WTC11 (cell line): Measurements from ENCODE around the gene ZNF764. TPM values are rescaled to one million over a fixed set of nuclear protein-coding genes. Genes with fewer than 3 reads are reported as not detected.

Experiments
- ATAC-seq: fragments of 200-7000 bp; cut with Tn5 transposase; 2 replicates; pipeline ENCODE4 v1.10.0; 2021; ENCODE audit warnings: mild to moderate bottlenecking, moderate library complexity
- CTCF ChIA-PET: fragments of 300-600 bp; sonication (Branson Sonifier 250); formaldehyde crosslinking; loops from one replicate; lab custom pipeline; 2021; ENCODE audit warnings: antibody characterized with exemption; lab: Charles Lee
- POLR2A ChIA-PET: fragments of 350-600 bp; sonication (Branson Sonifier 250); formaldehyde crosslinking; loops from one replicate; lab custom pipeline; 2021; ENCODE audit warnings: antibody characterized with exemption; lab: Charles Lee
- DNase-seq: peaks from one replicate; pipeline ENCODE4 v3.0.0; 2021; ENCODE audit warnings: low spot score
- H3K27ac Mint-ChIP-seq: 2 replicates; pipeline ENCODE4 v1.8.0; 2021; ENCODE audit warnings: mixed read lengths
- H3K27me3 Mint-ChIP-seq: 2 replicates; pipeline ENCODE4 v1.8.0; 2021; ENCODE audit warnings: low read depth, mild to moderate bottlenecking, moderate library complexity, mixed read lengths
- H3K36me3 Mint-ChIP-seq: 2 replicates; pipeline ENCODE4 v1.8.0; 2021; ENCODE audit warnings: mixed read lengths
- H3K4me1 Mint-ChIP-seq: 2 replicates; pipeline ENCODE4 v1.8.0; 2022; ENCODE audit warnings: mixed read lengths
- H3K4me3 Mint-ChIP-seq: 2 replicates; pipeline ENCODE4 v1.8.0; 2021; ENCODE audit warnings: mild to moderate bottlenecking, moderate library complexity, mixed read lengths
- H3K9me3 Mint-ChIP-seq: 2 replicates; pipeline ENCODE4 v1.8.0; 2021; ENCODE audit warnings: mixed read lengths
- CBFB ChIP-seq: sonication (generic); formaldehyde crosslinking; IDR thresholded peaks from 2 replicates; pipeline ENCODE4 v1.8.1; 2022; ENCODE audit warnings: mild to moderate bottlenecking, low read depth, missing genetic modification reagents
- CREB1 ChIP-seq: sonication (generic); formaldehyde crosslinking; IDR thresholded peaks from 2 replicates; pipeline ENCODE4 v1.8.0; 2023; ENCODE audit warnings: mild to moderate bottlenecking, missing genetic modification reagents
- EMX1 ChIP-seq: fragments of 250-450 bp; sonication (Bioruptor Pico); IDR thresholded peaks from 2 replicates; pipeline ENCODE4 v1.8.0; 2021; ENCODE audit warnings: mild to moderate bottlenecking
- HMGA2 ChIP-seq: fragments of 250-450 bp; sonication (Bioruptor Pico); IDR thresholded peaks from 2 replicates; pipeline ENCODE4 v1.4.0; 2021; ENCODE audit warnings: mild to moderate bottlenecking, moderate library complexity
- RELA ChIP-seq: sonication (generic); formaldehyde crosslinking; IDR thresholded peaks from 2 replicates; pipeline ENCODE4 v1.8.1; 2022; ENCODE audit warnings: missing genetic modification reagents, mild to moderate bottlenecking, borderline replicate concordance
- SMAD4 ChIP-seq: sonication (generic); formaldehyde crosslinking; IDR thresholded peaks from 2 replicates; pipeline ENCODE4 v1.8.0; 2022; ENCODE audit warnings: mild to moderate bottlenecking, missing genetic modification reagents
- SOX15 ChIP-seq: fragments of 250-450 bp; sonication (Bioruptor Pico); IDR thresholded peaks from 2 replicates; pipeline ENCODE4 v1.9.0; 2021; ENCODE audit warnings: mild to moderate bottlenecking
- TCF7 ChIP-seq: sonication (generic); formaldehyde crosslinking; IDR thresholded peaks from 2 replicates; pipeline ENCODE4 v1.8.0; 2022; ENCODE audit warnings: mild to moderate bottlenecking, low read depth, missing genetic modification reagents, moderate library complexity
- TEAD4 ChIP-seq: sonication (generic); formaldehyde crosslinking; IDR thresholded peaks from 2 replicates; pipeline ENCODE4 v1.8.0; 2022; ENCODE audit warnings: mild to moderate bottlenecking, missing genetic modification reagents
- TP53 ChIP-seq: sonication (generic); formaldehyde crosslinking; IDR thresholded peaks from 2 replicates; pipeline ENCODE4 v1.8.1; 2023; ENCODE audit warnings: mild to moderate bottlenecking, missing genetic modification reagents
- ZNF138 ChIP-seq: sonication (generic); formaldehyde crosslinking; conservative IDR thresholded peaks from 2 replicates; pipeline ENCODE4 v1.8.1; 2022; ENCODE audit warnings: mild to moderate bottlenecking, moderate library complexity, missing genetic modification reagents
- ZNF232 ChIP-seq: sonication (generic); formaldehyde crosslinking; IDR thresholded peaks from 2 replicates; pipeline ENCODE4 v1.8.0; 2022; ENCODE audit warnings: mild to moderate bottlenecking, missing genetic modification reagents
- ZNF416 ChIP-seq: fragments of 250-450 bp; sonication (Bioruptor Pico); IDR thresholded peaks from 2 replicates; pipeline ENCODE4 v1.9.0; 2021; ENCODE audit warnings: mild to moderate bottlenecking, inconsistent platforms
- ZNF671 ChIP-seq: fragments of 250-450 bp; sonication (Bioruptor Pico); IDR thresholded peaks from 2 replicates; pipeline ENCODE4 v1.8.0; 2021; ENCODE audit warnings: mild to moderate bottlenecking
- total RNA-seq: library from RNA; stranded (reverse); gene quantifications from 3 replicates; pipeline ENCODE4 v1.2.3, GENCODE V29; 2021
- TF ChIP-seq, protein P1 (sequence below): sonication (generic); formaldehyde crosslinking; IDR thresholded peaks from 2 replicates; pipeline ENCODE4 v1.8.0; 2022; ENCODE audit warnings: mild to moderate bottlenecking, missing genetic modification reagents
- TF ChIP-seq, protein P2 (sequence below): sonication (generic); formaldehyde crosslinking; conservative IDR thresholded peaks from 2 replicates; pipeline ENCODE4 v1.8.1; 2022; ENCODE audit warnings: mild to moderate bottlenecking, missing genetic modification reagents
- TF ChIP-seq, protein P3 (sequence below): fragments of 250-450 bp; sonication (Bioruptor Pico); IDR thresholded peaks from 2 replicates; pipeline ENCODE4 v1.9.0; 2021; ENCODE audit warnings: mild to moderate bottlenecking
- TF ChIP-seq, protein P4 (sequence below): sonication (generic); formaldehyde crosslinking; IDR thresholded peaks from 2 replicates; pipeline ENCODE4 v1.8.0; 2022; ENCODE audit warnings: mild to moderate bottlenecking, missing genetic modification reagents
- TF ChIP-seq, protein P5 (sequence below): fragments of 200-600 bp; IDR thresholded peaks from 2 replicates; pipeline ENCODE4 v1.8.0; 2022; ENCODE audit warnings: antibody characterized with exemption
- TF ChIP-seq, protein P6 (sequence below): sonication (generic); formaldehyde crosslinking; IDR thresholded peaks from 2 replicates; pipeline ENCODE4 v1.8.0; 2023; ENCODE audit warnings: missing genetic modification reagents
- TF ChIP-seq, protein P7 (sequence below): sonication (generic); formaldehyde crosslinking; IDR thresholded peaks from 2 replicates; pipeline ENCODE4 v1.8.1; 2022; ENCODE audit warnings: low read depth, missing genetic modification reagents, borderline replicate concordance
- TF ChIP-seq, protein P8 (sequence below): sonication (generic); formaldehyde crosslinking; IDR thresholded peaks from 2 replicates; pipeline ENCODE4 v1.8.1; 2023; ENCODE audit warnings: mild to moderate bottlenecking, missing genetic modification reagents, moderate library complexity
- TF ChIP-seq, protein P9 (sequence below): sonication (generic); formaldehyde crosslinking; IDR thresholded peaks from 2 replicates; pipeline ENCODE4 v1.8.1; 2022; ENCODE audit warnings: missing genetic modification reagents, borderline replicate concordance

ZNF764 gene
- total RNA-seq, 1 experiment from 2014 or later = 10.4 TPM

DNA sequence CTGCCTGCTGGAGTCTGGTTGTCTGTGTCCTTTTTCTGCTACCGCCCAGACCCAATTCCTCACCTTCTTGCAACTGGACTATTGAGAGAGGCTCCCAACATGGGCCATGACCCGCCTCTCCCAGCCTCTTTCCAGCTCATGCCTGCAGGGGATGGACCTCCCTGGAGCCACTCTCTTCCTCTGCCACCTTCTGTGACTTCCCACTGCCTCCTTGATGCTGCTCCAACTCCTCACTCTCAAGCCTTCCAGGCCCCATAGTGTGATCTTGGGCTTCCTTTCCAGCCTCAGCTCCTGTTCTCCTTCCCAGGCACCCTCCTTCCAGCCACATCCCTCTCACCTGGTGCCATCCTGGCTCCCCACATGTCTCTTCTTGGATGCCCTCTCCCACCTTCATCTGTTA is 42.9 kb downstream of the ZNF764 start:
- Mint-ChIP-seq H3K9me3 (no peaks in the 10 kb centered on the region), H3K36me3 (no peaks in the 10 kb centered on the region), H3K4me1 (no peaks in the 10 kb centered on the region), H3K27me3 (peaks cover 14% of the 10 kb centered on the region), H3K27ac (no peak overlapping the region), H3K4me3 (no peak overlapping the region)
- POLR2A ChIA-PET = no interaction called here
- DNase-seq (no peak), ATAC-seq (no peak)
- CTCF ChIA-PET = interaction anchor here (0.7 to 1.7 kb wide), 2 partner anchors 100 to 114 kb away, joined by 3 read pairs; no protein-coding TSS in a partner anchor
- no peak for TF ChIP-seq CBFB (CRISPR knock-in tag)
- TF ChIP-seq EMX1 (CRISPR knock-in tag) = no peak
- TF ChIP-seq, protein P1, sequence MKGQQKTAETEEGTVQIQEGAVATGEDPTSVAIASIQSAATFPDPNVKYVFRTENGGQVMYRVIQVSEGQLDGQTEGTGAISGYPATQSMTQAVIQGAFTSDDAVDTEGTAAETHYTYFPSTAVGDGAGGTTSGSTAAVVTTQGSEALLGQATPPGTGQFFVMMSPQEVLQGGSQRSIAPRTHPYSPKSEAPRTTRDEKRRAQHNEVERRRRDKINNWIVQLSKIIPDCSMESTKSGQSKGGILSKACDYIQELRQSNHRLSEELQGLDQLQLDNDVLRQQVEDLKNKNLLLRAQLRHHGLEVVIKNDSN (CRISPR knock-in tag) = no peak
- TF ChIP-seq, protein P2, sequence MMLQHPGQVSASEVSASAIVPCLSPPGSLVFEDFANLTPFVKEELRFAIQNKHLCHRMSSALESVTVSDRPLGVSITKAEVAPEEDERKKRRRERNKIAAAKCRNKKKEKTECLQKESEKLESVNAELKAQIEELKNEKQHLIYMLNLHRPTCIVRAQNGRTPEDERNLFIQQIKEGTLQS (CRISPR knock-in tag) = no peak
- no peak for TF ChIP-seq ZNF671 (CRISPR knock-in tag)
- TF ChIP-seq HMGA2 (CRISPR knock-in tag) = no peak
- no peak for TF ChIP-seq ZNF416 (CRISPR knock-in tag)
- no peak for TF ChIP-seq RELA (CRISPR knock-in tag)
- TF ChIP-seq, protein P3, sequence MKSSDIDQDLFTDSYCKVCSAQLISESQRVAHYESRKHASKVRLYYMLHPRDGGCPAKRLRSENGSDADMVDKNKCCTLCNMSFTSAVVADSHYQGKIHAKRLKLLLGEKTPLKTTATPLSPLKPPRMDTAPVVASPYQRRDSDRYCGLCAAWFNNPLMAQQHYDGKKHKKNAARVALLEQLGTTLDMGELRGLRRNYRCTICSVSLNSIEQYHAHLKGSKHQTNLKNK (CRISPR knock-in tag) = no peak
- TF ChIP-seq, protein P4, sequence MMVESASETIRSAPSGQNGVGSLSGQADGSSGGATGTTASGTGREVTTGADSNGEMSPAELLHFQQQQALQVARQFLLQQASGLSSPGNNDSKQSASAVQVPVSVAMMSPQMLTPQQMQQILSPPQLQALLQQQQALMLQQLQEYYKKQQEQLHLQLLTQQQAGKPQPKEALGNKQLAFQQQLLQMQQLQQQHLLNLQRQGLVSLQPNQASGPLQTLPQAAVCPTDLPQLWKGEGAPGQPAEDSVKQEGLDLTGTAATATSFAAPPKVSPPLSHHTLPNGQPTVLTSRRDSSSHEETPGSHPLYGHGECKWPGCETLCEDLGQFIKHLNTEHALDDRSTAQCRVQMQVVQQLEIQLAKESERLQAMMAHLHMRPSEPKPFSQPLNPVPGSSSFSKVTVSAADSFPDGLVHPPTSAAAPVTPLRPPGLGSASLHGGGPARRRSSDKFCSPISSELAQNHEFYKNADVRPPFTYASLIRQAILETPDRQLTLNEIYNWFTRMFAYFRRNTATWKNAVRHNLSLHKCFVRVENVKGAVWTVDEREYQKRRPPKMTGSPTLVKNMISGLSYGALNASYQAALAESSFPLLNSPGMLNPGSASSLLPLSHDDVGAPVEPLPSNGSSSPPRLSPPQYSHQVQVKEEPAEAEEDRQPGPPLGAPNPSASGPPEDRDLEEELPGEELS = no peak
- TF ChIP-seq, protein P5, sequence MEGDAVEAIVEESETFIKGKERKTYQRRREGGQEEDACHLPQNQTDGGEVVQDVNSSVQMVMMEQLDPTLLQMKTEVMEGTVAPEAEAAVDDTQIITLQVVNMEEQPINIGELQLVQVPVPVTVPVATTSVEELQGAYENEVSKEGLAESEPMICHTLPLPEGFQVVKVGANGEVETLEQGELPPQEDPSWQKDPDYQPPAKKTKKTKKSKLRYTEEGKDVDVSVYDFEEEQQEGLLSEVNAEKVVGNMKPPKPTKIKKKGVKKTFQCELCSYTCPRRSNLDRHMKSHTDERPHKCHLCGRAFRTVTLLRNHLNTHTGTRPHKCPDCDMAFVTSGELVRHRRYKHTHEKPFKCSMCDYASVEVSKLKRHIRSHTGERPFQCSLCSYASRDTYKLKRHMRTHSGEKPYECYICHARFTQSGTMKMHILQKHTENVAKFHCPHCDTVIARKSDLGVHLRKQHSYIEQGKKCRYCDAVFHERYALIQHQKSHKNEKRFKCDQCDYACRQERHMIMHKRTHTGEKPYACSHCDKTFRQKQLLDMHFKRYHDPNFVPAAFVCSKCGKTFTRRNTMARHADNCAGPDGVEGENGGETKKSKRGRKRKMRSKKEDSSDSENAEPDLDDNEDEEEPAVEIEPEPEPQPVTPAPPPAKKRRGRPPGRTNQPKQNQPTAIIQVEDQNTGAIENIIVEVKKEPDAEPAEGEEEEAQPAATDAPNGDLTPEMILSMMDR = no peak
- TF ChIP-seq, protein P6, sequence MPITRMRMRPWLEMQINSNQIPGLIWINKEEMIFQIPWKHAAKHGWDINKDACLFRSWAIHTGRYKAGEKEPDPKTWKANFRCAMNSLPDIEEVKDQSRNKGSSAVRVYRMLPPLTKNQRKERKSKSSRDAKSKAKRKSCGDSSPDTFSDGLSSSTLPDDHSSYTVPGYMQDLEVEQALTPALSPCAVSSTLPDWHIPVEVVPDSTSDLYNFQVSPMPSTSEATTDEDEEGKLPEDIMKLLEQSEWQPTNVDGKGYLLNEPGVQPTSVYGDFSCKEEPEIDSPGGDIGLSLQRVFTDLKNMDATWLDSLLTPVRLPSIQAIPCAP = no peak
- no peak for TF ChIP-seq TP53 (CRISPR knock-in tag)
- TF ChIP-seq, protein P7, sequence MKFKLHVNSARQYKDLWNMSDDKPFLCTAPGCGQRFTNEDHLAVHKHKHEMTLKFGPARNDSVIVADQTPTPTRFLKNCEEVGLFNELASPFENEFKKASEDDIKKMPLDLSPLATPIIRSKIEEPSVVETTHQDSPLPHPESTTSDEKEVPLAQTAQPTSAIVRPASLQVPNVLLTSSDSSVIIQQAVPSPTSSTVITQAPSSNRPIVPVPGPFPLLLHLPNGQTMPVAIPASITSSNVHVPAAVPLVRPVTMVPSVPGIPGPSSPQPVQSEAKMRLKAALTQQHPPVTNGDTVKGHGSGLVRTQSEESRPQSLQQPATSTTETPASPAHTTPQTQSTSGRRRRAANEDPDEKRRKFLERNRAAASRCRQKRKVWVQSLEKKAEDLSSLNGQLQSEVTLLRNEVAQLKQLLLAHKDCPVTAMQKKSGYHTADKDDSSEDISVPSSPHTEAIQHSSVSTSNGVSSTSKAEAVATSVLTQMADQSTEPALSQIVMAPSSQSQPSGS (CRISPR knock-in tag) = no peak
- TF ChIP-seq TCF7 (CRISPR knock-in tag) = no peak
- no peak for TF ChIP-seq TEAD4 (CRISPR knock-in tag)

DNA sequence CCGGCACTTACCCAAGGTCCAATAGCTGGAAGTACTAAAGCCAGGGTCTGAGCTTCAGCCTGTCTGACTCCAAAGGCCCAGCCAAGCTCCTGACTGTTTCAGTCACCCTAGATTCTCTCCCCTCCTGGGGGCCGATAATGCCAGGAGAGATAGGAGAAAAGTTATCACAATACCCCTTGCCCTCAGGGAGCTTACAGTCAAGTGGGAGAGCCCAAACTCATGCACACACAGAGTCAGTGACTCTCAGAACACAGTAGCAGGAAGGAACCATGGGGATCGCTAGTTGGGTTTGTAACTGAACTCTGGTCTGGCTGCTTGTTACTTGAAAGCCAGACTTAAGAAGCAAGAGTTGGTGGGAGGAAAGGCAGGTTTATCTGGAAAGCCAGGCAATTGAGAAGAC is 46.7 kb downstream of the ZNF764 start:
- H3K4me3 Mint-ChIP-seq = no peak overlapping the region
- no peak for TF ChIP-seq CREB1
- TF ChIP-seq ZNF138 (CRISPR knock-in tag) = no peak
- TF ChIP-seq SMAD4 = no peak
- TF ChIP-seq ZNF232 = no peak
- TF ChIP-seq, protein P8, sequence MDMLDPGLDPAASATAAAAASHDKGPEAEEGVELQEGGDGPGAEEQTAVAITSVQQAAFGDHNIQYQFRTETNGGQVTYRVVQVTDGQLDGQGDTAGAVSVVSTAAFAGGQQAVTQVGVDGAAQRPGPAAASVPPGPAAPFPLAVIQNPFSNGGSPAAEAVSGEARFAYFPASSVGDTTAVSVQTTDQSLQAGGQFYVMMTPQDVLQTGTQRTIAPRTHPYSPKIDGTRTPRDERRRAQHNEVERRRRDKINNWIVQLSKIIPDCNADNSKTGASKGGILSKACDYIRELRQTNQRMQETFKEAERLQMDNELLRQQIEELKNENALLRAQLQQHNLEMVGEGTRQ (CRISPR knock-in tag) = no peak
- no peak for TF ChIP-seq CBFB (CRISPR knock-in tag)
- no peak for TF ChIP-seq SOX15
- TF ChIP-seq, protein P9, sequence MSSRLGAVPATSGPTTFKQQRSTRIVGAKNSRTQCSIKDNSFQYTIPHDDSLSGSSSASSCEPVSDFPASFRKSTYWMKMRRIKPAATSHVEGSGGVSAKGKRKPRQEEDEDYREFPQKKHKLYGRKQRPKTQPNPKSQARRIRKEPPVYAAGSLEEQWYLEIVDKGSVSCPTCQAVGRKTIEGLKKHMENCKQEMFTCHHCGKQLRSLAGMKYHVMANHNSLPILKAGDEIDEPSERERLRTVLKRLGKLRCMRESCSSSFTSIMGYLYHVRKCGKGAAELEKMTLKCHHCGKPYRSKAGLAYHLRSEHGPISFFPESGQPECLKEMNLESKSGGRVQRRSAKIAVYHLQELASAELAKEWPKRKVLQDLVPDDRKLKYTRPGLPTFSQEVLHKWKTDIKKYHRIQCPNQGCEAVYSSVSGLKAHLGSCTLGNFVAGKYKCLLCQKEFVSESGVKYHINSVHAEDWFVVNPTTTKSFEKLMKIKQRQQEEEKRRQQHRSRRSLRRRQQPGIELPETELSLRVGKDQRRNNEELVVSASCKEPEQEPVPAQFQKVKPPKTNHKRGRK = no peak
- DNase-seq (no peak), ATAC-seq (no peak)
- H3K36me3 Mint-ChIP-seq = no peaks in the 10 kb centered on the region
- peaks cover 10% of the 10 kb centered on the region for H3K27me3 Mint-ChIP-seq
- POLR2A ChIA-PET = no interaction called here
- CTCF ChIA-PET = interaction anchor here (0.7 kb wide), 1 partner anchor 102 kb away, joined by 4 read pairs; no protein-coding TSS in a partner anchor
- no peaks in the 10 kb centered on the region for H3K9me3 Mint-ChIP-seq
- no peak overlapping the region for H3K27ac Mint-ChIP-seq
- H3K4me1 Mint-ChIP-seq = no peaks in the 10 kb centered on the region
